Measurements from ENCODE around the gene RNF151. TPM values are rescaled to one million over a fixed set of nuclear protein-coding genes. Genes with fewer than 3 reads are reported as not detected.
A peak's percentile ranks its signal among the peaks of the same experiment; 100 is the strongest.

The RNF151 gene
- total and polyA plus RNA-seq, 8 donors: 0.17 TPM; not detected in 7

DNA sequence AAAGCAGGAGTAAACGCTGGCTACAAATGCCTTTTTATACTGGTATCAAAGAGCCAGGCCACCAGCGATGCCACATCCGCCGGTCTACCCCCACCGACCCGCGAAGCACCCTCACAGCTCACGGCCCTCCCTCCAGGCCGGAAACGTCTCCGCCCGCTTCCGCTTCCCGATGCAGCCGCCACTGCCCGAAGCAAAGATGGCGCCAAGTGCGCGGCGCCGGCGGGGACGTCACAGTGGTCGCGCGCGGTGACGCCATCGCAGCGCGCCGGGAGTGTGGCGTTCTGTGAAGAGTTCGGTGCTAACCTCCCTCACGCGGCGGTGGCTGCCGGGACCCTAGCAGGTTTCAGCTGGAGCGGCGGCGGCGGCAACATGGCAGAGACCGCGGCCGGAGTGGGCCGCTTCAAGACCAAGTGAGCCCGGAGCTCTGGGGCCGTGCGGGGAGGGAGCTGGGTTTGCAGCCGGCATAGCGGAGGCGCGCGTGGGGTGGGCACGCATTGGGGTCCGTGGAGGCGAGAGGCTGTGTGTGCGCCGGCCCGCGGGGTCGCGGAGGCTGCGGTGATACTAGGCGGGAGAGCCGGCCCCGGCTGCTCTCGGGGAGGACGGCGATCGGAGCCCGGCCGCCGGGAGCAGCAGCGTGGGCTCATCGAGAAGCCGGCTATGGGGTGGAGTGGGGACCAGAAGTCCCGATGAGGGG is 5.3 kb downstream of the RNF151 start, which contains the start of gene TBL3:
TSS of gene TBL3 (plus strand) at position 258 of the 694 bp plus-strand sequence. CDS start at position 370, 112 bp downstream.
- TF ChIP-seq, protein P1, sequence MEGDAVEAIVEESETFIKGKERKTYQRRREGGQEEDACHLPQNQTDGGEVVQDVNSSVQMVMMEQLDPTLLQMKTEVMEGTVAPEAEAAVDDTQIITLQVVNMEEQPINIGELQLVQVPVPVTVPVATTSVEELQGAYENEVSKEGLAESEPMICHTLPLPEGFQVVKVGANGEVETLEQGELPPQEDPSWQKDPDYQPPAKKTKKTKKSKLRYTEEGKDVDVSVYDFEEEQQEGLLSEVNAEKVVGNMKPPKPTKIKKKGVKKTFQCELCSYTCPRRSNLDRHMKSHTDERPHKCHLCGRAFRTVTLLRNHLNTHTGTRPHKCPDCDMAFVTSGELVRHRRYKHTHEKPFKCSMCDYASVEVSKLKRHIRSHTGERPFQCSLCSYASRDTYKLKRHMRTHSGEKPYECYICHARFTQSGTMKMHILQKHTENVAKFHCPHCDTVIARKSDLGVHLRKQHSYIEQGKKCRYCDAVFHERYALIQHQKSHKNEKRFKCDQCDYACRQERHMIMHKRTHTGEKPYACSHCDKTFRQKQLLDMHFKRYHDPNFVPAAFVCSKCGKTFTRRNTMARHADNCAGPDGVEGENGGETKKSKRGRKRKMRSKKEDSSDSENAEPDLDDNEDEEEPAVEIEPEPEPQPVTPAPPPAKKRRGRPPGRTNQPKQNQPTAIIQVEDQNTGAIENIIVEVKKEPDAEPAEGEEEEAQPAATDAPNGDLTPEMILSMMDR (IDR thresholded peaks at IDR 0.05): no peak
- Histone ChIP-seq H3K9me3 (no peaks in the 10 kb centered on the region), H3K27me3 (no peaks in the 10 kb centered on the region), H3K36me3 (peaks cover 0 to 31% of the 10 kb centered on the region in 2 donors), H3K27ac (peak within 1 kb of the TSS; percentile 84 to 97), H3K4me1 (peaks cover 17 to 27% of the 10 kb centered on the region in 2 donors), H3K4me3 (peak within 1 kb of the TSS; percentile 98 to 99)
- intact Hi-C loops (cut with DNase I): no loop called here
- ATAC-seq (peak; percentile 97), DNase-seq (peak; percentile 92 to 97 (median 95))

DNA sequence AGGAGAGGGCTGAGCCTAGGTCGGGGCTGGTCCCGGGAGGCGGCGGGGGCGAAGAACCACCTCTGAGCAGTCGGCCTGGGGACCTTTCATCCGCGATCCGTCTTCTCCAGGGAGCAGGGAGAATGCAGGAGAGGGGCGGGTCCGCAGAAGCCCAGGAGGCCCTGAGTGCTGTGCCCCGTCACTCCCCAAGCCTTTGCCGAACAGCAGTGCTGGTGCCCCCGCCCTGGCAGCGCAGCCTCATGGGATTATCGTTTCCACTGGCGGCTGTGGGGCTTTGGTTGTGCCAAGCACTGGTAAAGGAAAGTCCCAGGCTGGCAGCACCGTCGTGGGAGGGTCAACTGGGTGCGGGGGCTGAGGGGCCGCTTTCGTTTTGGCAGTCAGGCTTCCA is 5.8 kb downstream of the RNF151 start:
- Histone ChIP-seq H3K4me1 (peaks cover 17 to 25% of the 10 kb centered on the region in 2 donors), H3K27me3 (peaks cover 0 to 2% of the 10 kb centered on the region in 2 donors), H3K27ac (peak overlapping the region in 1 of 2 donors; percentile 97), H3K9me3 (no peaks in the 10 kb centered on the region), H3K36me3 (peaks cover 0 to 37% of the 10 kb centered on the region in 2 donors), H3K4me3 (peak overlapping the region; percentile 98 to 99)
- ATAC-seq (peak; percentile 13), DNase-seq (peak in 1 of 4 donors; percentile 76)
- TF ChIP-seq, protein P1 (IDR thresholded peaks at IDR 0.05): no peak
- intact Hi-C loops (cut with DNase I): no loop called here

DNA sequence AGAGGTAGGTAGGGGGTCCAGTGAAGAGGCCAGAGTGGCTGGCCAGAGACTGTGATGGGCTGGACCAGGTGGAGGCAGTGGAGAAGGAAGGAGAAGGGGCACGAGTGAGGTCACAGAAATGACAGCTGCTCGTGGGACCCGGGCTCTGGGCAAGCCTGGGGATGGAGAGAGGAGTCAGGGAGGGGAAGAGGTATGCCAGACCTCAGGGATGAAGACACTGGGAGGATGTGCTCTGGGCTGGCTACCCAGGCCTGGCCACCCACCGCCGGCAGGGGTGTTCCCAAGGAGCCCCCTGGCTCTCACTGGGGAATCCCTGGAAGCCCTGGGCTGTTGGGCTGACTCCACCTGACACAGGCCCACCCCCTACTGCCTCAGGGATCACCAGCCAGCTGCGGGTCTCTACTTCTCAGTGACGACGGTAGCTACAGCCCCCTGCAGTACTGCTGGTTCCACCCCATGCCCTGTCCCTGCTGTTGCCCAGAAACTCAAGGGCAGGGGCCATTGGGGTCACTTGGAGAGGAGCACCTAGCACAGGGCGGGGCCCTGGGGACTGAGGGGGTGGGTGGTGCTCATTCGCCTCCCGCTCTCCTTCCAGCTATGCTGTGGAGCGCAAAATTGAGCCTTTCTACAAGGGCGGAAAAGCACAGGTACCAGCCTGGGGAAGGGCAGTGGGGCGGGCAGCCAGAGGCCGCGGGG is 7.0 kb downstream of the RNF151 start:
- ATAC-seq: no peak
- no peak for DNase-seq
- H3K36me3 ChIP-seq: peaks cover 0 to 48% of the 10 kb centered on the region in 2 donors
- no peak overlapping the region for H3K27ac ChIP-seq
- no peak overlapping the region for H3K4me3 ChIP-seq
- TF ChIP-seq, protein P1 (IDR thresholded peaks at IDR 0.05): no peak
- intact Hi-C loops (cut with DNase I): no loop called here
- no peaks in the 10 kb centered on the region for H3K9me3 ChIP-seq
- peaks cover 0 to 13% of the 10 kb centered on the region in 2 donors for H3K27me3 ChIP-seq
- H3K4me1 ChIP-seq: peaks cover 17 to 25% of the 10 kb centered on the region in 2 donors

DNA sequence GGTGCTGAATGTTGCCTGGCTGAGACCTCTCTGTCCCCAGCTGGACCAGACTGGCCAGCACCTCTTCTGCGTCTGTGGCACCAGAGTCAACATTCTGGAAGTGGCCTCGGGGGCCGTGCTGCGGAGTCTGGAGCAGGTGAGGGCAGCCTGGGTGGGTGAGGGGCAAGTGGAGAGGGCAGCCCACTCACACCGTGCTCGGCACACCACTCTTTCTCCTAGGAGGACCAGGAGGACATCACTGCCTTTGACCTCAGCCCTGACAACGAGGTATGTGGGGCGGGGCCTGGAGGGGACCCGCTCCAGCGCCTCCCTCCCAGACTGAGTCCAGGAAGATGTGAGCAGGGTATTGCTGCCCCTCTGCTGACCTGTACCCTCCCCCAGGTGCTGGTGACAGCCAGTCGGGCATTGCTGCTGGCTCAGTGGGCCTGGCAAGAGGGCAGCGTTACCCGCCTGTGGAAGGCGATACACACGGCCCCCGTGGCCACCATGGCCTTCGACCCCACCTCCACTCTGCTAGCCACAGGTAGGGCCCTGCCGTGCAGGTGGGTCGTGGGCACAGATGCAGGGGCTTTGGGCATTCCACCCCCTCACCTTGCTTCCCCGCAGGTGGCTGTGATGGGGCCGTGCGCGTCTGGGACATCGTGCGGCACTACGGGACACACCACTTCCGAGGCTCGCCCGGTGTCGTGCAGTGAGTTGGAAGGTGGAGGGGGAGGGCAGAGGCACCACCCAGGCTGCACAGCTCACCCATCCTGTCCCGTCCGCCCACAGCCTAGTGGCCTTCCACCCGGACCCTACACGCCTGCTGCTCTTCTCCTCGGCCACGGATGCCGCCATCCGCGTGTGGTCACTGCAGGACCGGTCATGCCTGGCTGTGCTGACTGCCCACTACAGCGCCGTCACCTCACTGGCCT is 7.8 kb downstream of the RNF151 start:
- Histone ChIP-seq H3K9me3 (no peaks in the 10 kb centered on the region), H3K4me3 (no peak overlapping the region), H3K27me3 (peaks cover 3 to 21% of the 10 kb centered on the region in 2 donors), H3K4me1 (peaks cover 17 to 34% of the 10 kb centered on the region in 2 donors), H3K27ac (no peak overlapping the region), H3K36me3 (peaks cover 0 to 56% of the 10 kb centered on the region in 2 donors)
- no peak for ATAC-seq
- TF ChIP-seq, protein P1 (IDR thresholded peaks at IDR 0.05): no peak
- DNase-seq: peak in 1 of 4 donors; percentile 75
- intact Hi-C loops (cut with DNase I): no loop called here
